ENCODE data around the gene IRAK2.

The IRAK2 gene

GRCh38 chr3:10189557-10190354 is 25.0 kb downstream of the IRAK2 start:
- peak; percentile 35 for DNase-seq (ENCODE audit: low read depth)

- peak; percentile 58 for DNase-seq (ENCODE audit: low read depth)
Measured at GRCh38 chr3:10192953-10193691, 28.4 kb downstream of the IRAK2 start.

- no peak for DNase-seq (ENCODE audit: low read depth)
Measured at GRCh38 chr3:10193692-10194327, 29.1 kb downstream of the IRAK2 start.

- no peak for DNase-seq (ENCODE audit: low read depth)
Measured at GRCh38 chr3:10194328-10195071, 29.8 kb downstream of the IRAK2 start.

- no peak for DNase-seq (ENCODE audit: low read depth)
Measured at GRCh38 chr3:10195366-10196089, 30.8 kb downstream of the IRAK2 start.

- DNase-seq (ENCODE audit: low read depth): no peak
Measured at GRCh38 chr3:10196389-10197052, 31.8 kb downstream of the IRAK2 start.

- DNase-seq (ENCODE audit: low read depth): no peak
Measured at GRCh38 chr3:10198226-10198625, 33.5 kb downstream of the IRAK2 start.

GRCh38 chr3:10198761-10199649 is 34.3 kb downstream of the IRAK2 start:
- DNase-seq (ENCODE audit: low read depth): peak; percentile 58

GRCh38 chr3:10204921-10205320 is 40.2 kb downstream of the IRAK2 start:
- DNase-seq (ENCODE audit: low read depth): no peak

GRCh38 chr3:10205451-10206165 is 40.9 kb downstream of the IRAK2 start:
- no peak for DNase-seq (ENCODE audit: low read depth)

GRCh38 chr3:10206166-10206511 is 41.4 kb downstream of the IRAK2 start:
- DNase-seq (ENCODE audit: low read depth): no peak

- DNase-seq (ENCODE audit: low read depth): no peak
Measured at GRCh38 chr3:10213156-10213792, 48.6 kb downstream of the IRAK2 start.

GRCh38 chr3:10215578-10216368 is 51.1 kb downstream of the IRAK2 start:
- no peak for DNase-seq (ENCODE audit: low read depth)

- DNase-seq (ENCODE audit: low read depth): no peak
Measured at GRCh38 chr3:10217359-10217758, 52.6 kb downstream of the IRAK2 start.

GRCh38 chr3:10219737-10220136 is 55.0 kb downstream of the IRAK2 start:
- no peak for DNase-seq (ENCODE audit: low read depth)

- no peak for DNase-seq (ENCODE audit: low read depth)
Measured at GRCh38 chr3:10223676-10224639, 59.2 kb downstream of the IRAK2 start.

Measured in activated T-cell treated with anti-CD3 and anti-CD28 coated beads for 48 hours (primary cell).